K562 (cell line): ENCODE data around the gene TRMT1. TPM values are rescaled to one million over a fixed set of nuclear protein-coding genes. Genes with fewer than 3 reads are reported as not detected.
A peak's percentile ranks its signal among the peaks of the same experiment; 100 is the strongest.

Experiments used
- ATAC-seq: fragments of 200-7000 bp; cut with Tn5 transposase; 3 replicates; pipeline ENCODE4 v1.9.1; 2020; ENCODE audit warnings: moderate library complexity
- BruUV-seq: library from RNA; stranded (reverse); fragments of 400-500 nt; replicated peaks from 2 replicates; lab custom pipeline; 2021; lab: Mats Ljungman, UMichigan
- CTCF ChIA-PET: fragments of 300-600 bp; formaldehyde crosslinking; extraction: SDS; loops from one replicate; lab custom pipeline; 2021; ENCODE audit warnings: low intra/inter-chr PET ratio; lab: Yijun Ruan, JAX
- POLR2A ChIA-PET: fragments of 300-600, 350-650 bp; sonication (Branson Sonifier 250); formaldehyde crosslinking; extraction: SDS; loops from one replicate; lab custom pipeline; 2021; ENCODE audit warnings: antibody characterized with exemption, inconsistent platforms; lab: Yijun Ruan, JAX
- DNase-seq, 4 experiments: peaks; one replicate each; pipeline versions ENCODE4 v3.0.0 to v3.0.0-alpha.2; 2011 to 2018; ENCODE audit warnings: low spot score in 3 of 4, mixed read lengths in 3 of 4; ENCODE audit errors: extremely low read depth in 1 of 4
- FAIRE-seq: peaks from 2 replicates; lab custom pipeline; 2011; peaks lifted over from hg19 to GRCh38; lab: Jason Lieb, UNC
- H2AFZ ChIP-seq: 2 replicates; pipeline ENCODE4 v1.6.0; 2011; ENCODE audit warnings: low read depth, low read length, control low read depth, inconsistent platforms
- H3K27ac ChIP-seq: fragments of 200-600 bp; 3 replicates; pipeline ENCODE4 v1.8.0; 2011; ENCODE audit warnings: low read depth, mild to moderate bottlenecking, control low read depth, inconsistent platforms, low read length, moderate library complexity, mixed read lengths; ENCODE audit errors: extremely low read depth
- H3K27me3 ChIP-seq, 2 experiments: fragments of 300-600 bp in 1 of 2; 2 replicates in 1 of 2; 3 replicates in 1 of 2; pipeline versions ENCODE4 v1.6.0 to v1.8.0; 2011; ENCODE audit warnings: inconsistent platforms in 2 of 2, low read length in 2 of 2, mild to moderate bottlenecking in 1 of 2, mixed read lengths in 1 of 2, moderate library complexity in 1 of 2; ENCODE audit not compliant: control insufficient read depth in 2 of 2, insufficient read depth in 2 of 2
- H3K36me3 ChIP-seq: fragments of 300-600 bp; 3 replicates; pipeline ENCODE4 v1.8.0; 2011; ENCODE audit warnings: mild to moderate bottlenecking, low read length, inconsistent platforms; ENCODE audit not compliant: control insufficient read depth, insufficient read depth
- H3K4me1 ChIP-seq, 2 experiments: fragments of 200-600 bp in 1 of 2; replicated peaks in 1 of 2; 2 replicates in 1 of 2; 3 replicates in 1 of 2; pipeline versions ENCODE4 v1.5.1 to v1.8.0; 2011; ENCODE audit warnings: inconsistent platforms in 2 of 2, low read length in 2 of 2, mild to moderate bottlenecking in 1 of 2, mixed read lengths in 1 of 2, moderate library complexity in 1 of 2; ENCODE audit not compliant: control insufficient read depth in 2 of 2, insufficient read depth in 2 of 2
- H3K4me2 ChIP-seq: 2 replicates; pipeline ENCODE4 v1.6.1; 2011; ENCODE audit warnings: low read length, control low read depth, inconsistent platforms, mixed read lengths; ENCODE audit not compliant: insufficient read depth
- H3K4me3 ChIP-seq: fragments of 200-600 bp; sonication (generic), shearing (Covaris generic); 2 replicates; pipeline ENCODE4 v1.5.1; 2016; ENCODE audit warnings: control low read depth, inconsistent platforms
- H3K79me2 ChIP-seq: fragments of 200-600 bp; 3 replicates; pipeline ENCODE4 v1.8.0; 2011; ENCODE audit warnings: low read length, inconsistent platforms; ENCODE audit not compliant: control insufficient read depth, insufficient read depth
- H3K9ac ChIP-seq, 2 experiments: 2 replicates each; pipeline versions ENCODE4 v1.6.0 to v1.6.1; 2011; ENCODE audit warnings: low read depth in 2 of 2, low read length in 2 of 2, control low read depth in 1 of 2, inconsistent platforms in 1 of 2, mild to moderate bottlenecking in 1 of 2, mixed read lengths in 1 of 2; ENCODE audit not compliant: insufficient read depth in 1 of 2
- H3K9me1 ChIP-seq: one replicate; pipeline ENCODE4 v1.6.0; 2011; ENCODE audit warnings: inconsistent platforms, mild to moderate bottlenecking, low read length, moderate library complexity; ENCODE audit not compliant: control insufficient read depth, insufficient read depth
- H3K9me3 ChIP-seq: replicated peaks from 2 replicates; pipeline ENCODE4 v1.5.1; 2011; ENCODE audit warnings: low read depth, low read length, inconsistent platforms; ENCODE audit not compliant: control insufficient read depth, insufficient read depth
- H4K20me1 ChIP-seq: replicated peaks from 2 replicates; pipeline ENCODE4 v1.6.1; 2011; ENCODE audit warnings: low read length, inconsistent platforms, mixed read lengths; ENCODE audit not compliant: control insufficient read depth, insufficient read depth
- BMI1 ChIP-seq: fragments of 150-350 bp; IDR thresholded peaks from 2 replicates; pipeline ENCODE4 v1.6.1; 2014; ENCODE audit warnings: low read length
- CBX5 ChIP-seq: IDR thresholded peaks from 2 replicates; pipeline ENCODE4 v1.6.1; 2014; ENCODE audit warnings: low read depth, borderline replicate concordance
- HBP1 ChIP-seq: fragments of 450-650 bp; formaldehyde crosslinking; IDR thresholded peaks from 2 replicates; pipeline ENCODE4 v1.4.0; 2022; ENCODE audit warnings: missing genetic modification characterization
- HES1 ChIP-seq: fragments of 450-650 bp; IDR thresholded peaks from 2 replicates; pipeline ENCODE4 v1.6.1; 2016; ENCODE audit warnings: low read depth, mild to moderate bottlenecking, moderate library complexity
- RERE ChIP-seq: sonication (generic); formaldehyde crosslinking; IDR thresholded peaks from 2 replicates; pipeline ENCODE4 v1.8.0; 2023; ENCODE audit warnings: missing genetic modification reagents, mild to moderate bottlenecking, borderline replicate concordance
- TAL1 ChIP-seq: fragments of 450-650 bp; IDR thresholded peaks from 2 replicates; pipeline ENCODE4 v1.6.1; 2016; ENCODE audit warnings: mild to moderate bottlenecking
- TSC22D4 ChIP-seq: fragments of 450-650 bp; IDR thresholded peaks from 2 replicates; pipeline ENCODE4 v1.6.1; 2016; ENCODE audit warnings: missing genetic modification characterization, missing biosample characterization, control low read depth
- ZBTB5 ChIP-seq: fragments of 450-650 bp; IDR thresholded peaks from 2 replicates; pipeline ENCODE4 v1.6.1; 2017; ENCODE audit warnings: antibody characterized with exemption
- ZNF277 ChIP-seq: fragments of 250-450 bp; sonication (Bioruptor Pico); IDR thresholded peaks from 2 replicates; pipeline ENCODE4 v1.8.0; 2022; ENCODE audit warnings: inconsistent platforms, mild to moderate bottlenecking, moderate library complexity, borderline replicate concordance
- ZSCAN29 ChIP-seq: fragments of 450-650 bp; IDR thresholded peaks from 2 replicates; pipeline ENCODE4 v1.6.1; 2017
- WGBS: fragments of 100-300 bp; shearing (Covaris generic); methylation state at CpG from one replicate; pipeline ENCODE4 v1.1.6; 2016; ENCODE audit warnings: low coverage, mixed read lengths; ENCODE audit not compliant: insufficient coverage; ENCODE audit errors: missing lambda C conversion rate; 5-methylcytosine and 5-hydroxymethylcytosine counted together
- in situ Hi-C: fragments of 300-500 bp; cut with MboI; formaldehyde crosslinking; loops from 4 replicates; pipeline ENCODE4 v1.15.0; 2018; ENCODE audit warnings: inconsistent platforms, mixed read lengths
- intact Hi-C: fragments of 100-400 bp; cut with micrococcal nuclease; formaldehyde crosslinking; loops from 2 replicates; pipeline ENCODE4 v1.14.2; 2022
- polyA plus RNA-seq, 8 experiments: library from polyadenylated mRNA; depleted of rRNA in 4 of 8; stranded (reverse) in 5 of 8; unstranded in 3 of 8; fragments of >200 nt; fragmentation: Nextera tagmentation in 2 of 8; fragmentation: Illumina TruSeq in 1 of 8; extraction: Ambion mirVana in 2 of 8; extraction: Trizol in 1 of 8; gene quantifications; 2 replicates each; pipeline versions ENCODE4 v1.2.1 to v1.2.3, GENCODE V29; 2011 to 2014; ENCODE audit warnings: inconsistent platforms in 1 of 8, missing spikeins in 1 of 8
- total RNA-seq, 7 experiments: library from RNA; depleted of rRNA in 6 of 7; stranded (reverse); fragments of >200 nt in 6 of 7; fragmentation: Illumina TruSeq in 2 of 7; extraction: Trizol in 2 of 7; gene quantifications; 2 replicates each; pipeline versions ENCODE4 v1.2.1 to v1.2.3, GENCODE V29; 2011 to 2021; ENCODE audit warnings: low replicate concordance in 1 of 7

Gene TRMT1
- total and polyA plus RNA-seq, 9 of the 15 experiments (the other 6 are each of a cell fraction or from before 2014, with no cell fraction given), result 5.8 to 158 (median 54.3) TPM

GRCh38 chr19:13146763-13147563 lies 30.4 kb upstream of the TRMT1 start:
- ChIA-PET POLR2A (interaction anchor here (0.6 to 2.4 kb wide), 7 partner anchors 8 to 182 kb away, joined by 3 to 9 read pairs (median 4); no protein-coding TSS in a partner anchor), CTCF (no interaction called here)
- DNase-seq, result peak in 1 of 4 experiments; percentile 63
- TF ChIP-seq RERE (CRISPR knock-in tag) (no peak), BMI1 (no peak), HBP1 (CRISPR knock-in tag) (peak; percentile 70; the same call in 1 of the 2 replicates), CBX5 (no peak), TAL1 (no peak), ZSCAN29 (no peak), ZNF277 (no peak), TSC22D4 (no peak), HES1 (no peak), ZBTB5 (0 out of 2 replicates have a peak, but pooled peaks have one; percentile 46)

More at GRCh38 chr19:13146763-13147563, 30.4 kb upstream of the TRMT1 start:
- no TSS peak for BruUV-seq
- H3K4me2 ChIP-seq, result no peak overlapping the region
- peaks cover 9 to 47% of the 10 kb centered on the region in 2 experiments; a peak in 4 of 5 replicates for H3K4me1 ChIP-seq
- no peak overlapping the region for H3K4me3 ChIP-seq
- no peak overlapping the region; a peak in 1 of 4 replicates for H3K9ac ChIP-seq
- no peaks in the 10 kb centered on the region for H4K20me1 ChIP-seq
- H3K79me2 ChIP-seq, result peaks cover 26% of the 10 kb centered on the region
- FAIRE-seq, result no peak
- in situ Hi-C loops (no loop called here), intact Hi-C loops (no loop called here)
- 55% methylated on average over 12 of the region's 16 CpGs for WGBS
- no peaks in the 10 kb centered on the region for H3K27me3 ChIP-seq
- peaks cover 12% of the 10 kb centered on the region; the same call in 1 of the 3 replicates for H3K36me3 ChIP-seq
- no peak overlapping the region for H2AFZ ChIP-seq
- no peaks in the 10 kb centered on the region for H3K9me3 ChIP-seq
- H3K27ac ChIP-seq, result no peak overlapping the region; the same call in 2 of the 3 replicates
- no peak for ATAC-seq
- no peaks in the 10 kb centered on the region for H3K9me1 ChIP-seq
